CD4-positive, alpha-beta T cell treated with Interleukin-21 for 1 hour (primary cell): ENCODE measurements around the gene VPS26A.

Experiments used
- DNase-seq: peaks from one replicate; pipeline ENCODE4 v3.0.0-alpha.2; 2020

Gene VPS26A

DNA sequence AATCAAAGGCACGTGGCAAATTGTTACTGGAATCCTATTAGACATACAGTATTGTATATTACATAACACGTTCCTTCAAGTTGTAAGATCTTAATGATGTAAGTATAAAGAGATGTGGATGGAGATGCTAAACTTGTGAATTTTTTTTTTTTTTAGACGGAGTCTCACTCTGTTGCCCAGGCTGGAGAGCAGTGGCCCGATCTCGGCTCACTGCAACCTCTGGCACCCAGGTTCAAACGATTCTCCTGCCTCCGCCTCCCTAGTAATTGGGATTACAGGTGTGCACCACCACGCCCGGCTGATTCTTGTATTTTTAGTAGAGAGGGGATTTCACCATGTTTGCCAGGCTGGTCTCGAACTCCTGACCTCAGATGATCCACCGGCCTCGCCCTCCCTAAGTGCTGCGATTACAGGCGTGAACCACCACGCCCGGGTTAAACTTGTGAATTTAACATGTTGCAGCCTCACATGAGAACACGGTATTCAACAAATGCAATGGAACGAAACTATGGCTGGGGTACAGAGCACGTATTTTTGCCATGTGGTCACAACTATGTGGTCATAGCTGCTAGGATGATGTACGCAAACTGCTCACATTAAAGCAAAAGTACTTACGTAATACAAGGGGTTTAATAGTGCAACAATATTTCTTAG, 55.2 kb downstream of the VPS26A start:
- DNase-seq: no peak

DNA sequence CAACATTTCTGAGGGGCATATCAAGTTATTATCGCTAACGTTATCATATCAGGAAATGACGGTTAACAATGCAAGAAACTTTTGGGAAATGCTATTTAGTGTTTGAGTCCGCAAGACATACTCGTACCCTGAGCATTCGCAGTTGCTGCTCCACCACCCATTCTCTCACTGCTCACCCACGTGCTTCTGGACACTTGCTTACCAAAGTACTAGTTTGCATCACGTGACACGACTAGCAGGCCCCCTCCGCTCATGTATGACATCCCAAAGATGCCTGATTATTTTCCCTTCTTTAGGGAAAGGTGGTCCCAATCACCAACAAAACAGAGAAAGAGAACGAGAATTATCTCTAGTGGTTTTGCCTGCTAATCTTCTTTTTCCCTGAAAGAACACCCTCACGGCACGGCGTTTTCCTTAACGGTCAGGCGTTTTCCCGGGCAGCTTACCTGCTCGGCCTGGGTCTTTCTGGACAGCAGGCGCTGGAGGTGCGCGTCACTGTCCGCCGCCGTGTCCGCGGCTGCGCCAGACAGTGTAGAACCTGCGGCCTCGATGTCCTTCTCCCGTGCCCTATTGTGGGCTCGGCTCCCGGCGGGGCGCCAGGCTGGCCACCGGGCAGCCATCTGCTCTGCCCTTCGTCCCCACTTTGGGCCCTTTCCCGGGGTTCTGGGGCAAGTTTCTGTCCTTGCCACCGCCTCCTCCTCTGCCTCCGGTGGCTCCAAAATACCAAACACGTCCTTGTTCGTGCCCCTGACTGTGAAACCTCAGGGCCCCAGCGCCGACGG, 56.0 kb downstream of the VPS26A start, which contains the start of gene SUPV3L1:
Gene SUPV3L1 (plus strand): TSS at position 492 of the 782 bp plus-strand sequence. CDS start 58 bp downstream, at position 550.
- peak; percentile 92 for DNase-seq

- DNase-seq: peak; percentile 14
These were observed 56.7 kb downstream of the VPS26A start for GRCh38 chr10:69180525-69181204.

- no peak for DNase-seq
These were observed 57.5 kb downstream of the VPS26A start for GRCh38 chr10:69181433-69181832.

DNA sequence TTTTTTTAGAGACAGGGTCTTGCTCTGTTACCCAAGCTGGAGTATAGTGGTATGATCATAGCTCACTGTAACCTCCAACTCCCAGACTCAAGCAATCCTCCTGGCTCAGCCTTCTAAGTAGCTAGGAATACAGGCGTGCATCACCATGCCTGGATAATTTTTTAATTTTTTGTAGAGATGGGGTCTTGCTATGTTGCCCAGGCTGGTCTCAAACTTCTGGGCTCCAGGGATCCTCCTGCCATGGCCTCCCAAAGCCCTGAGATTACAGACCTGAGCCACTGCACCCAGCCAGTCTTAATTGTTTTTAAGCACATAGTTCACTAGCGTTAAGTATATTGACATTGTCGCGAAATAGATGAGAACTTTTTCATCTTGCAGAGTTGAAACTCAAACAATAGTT, 58.0 kb downstream of the VPS26A start:
- no peak for DNase-seq

DNA sequence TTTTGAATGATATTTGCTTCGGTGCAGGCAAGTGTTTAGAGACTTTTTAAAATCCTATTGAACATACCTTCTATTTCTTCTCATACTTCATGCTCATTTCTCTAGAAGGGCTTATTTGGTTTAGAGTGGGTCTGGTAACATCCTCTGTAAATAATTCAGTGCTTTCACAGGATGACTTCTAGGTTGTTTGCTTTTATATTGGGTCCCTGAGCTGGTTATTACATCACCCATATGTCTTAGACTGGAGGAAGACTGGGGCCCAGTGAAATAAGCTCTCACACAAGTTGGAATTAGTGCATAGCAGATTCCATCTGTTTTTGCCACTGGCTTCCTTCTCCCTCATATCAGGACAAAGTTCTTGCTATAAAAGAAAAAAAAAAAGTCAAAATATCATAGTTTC, 62.5 kb downstream of the VPS26A start:
- no peak for DNase-seq

- DNase-seq: no peak
These were observed 77.1 kb downstream of the VPS26A start for GRCh38 chr10:69201045-69201444.

DNA sequence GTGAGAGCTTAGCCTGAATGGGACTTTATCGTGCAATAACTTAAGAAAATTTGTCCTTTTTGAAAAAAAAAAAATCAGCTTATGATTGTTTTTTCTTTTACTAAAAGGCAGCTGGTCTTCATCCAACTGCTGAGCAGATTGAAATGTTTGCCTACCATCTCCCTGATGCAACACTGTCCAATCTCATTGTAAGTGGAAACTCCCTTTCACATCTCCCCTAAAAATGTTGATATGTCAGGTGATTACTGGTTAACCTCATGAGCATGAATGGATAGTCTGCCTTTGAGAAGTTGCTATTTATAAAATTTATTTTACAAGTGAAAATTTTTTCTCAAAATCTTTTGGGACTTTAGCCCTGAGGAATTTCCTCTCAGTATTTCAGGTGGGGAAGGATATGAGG, 78.4 kb downstream of the VPS26A start:
- peak; percentile 40 for DNase-seq

GRCh38 chr10:69208761-69209160, 84.8 kb downstream of the VPS26A start:
- no peak for DNase-seq

- no peak for DNase-seq
These were observed 86.0 kb downstream of the VPS26A start for GRCh38 chr10:69209787-69210484.

- no peak for DNase-seq
These were observed 87.1 kb downstream of the VPS26A start for GRCh38 chr10:69211104-69211503.

DNA sequence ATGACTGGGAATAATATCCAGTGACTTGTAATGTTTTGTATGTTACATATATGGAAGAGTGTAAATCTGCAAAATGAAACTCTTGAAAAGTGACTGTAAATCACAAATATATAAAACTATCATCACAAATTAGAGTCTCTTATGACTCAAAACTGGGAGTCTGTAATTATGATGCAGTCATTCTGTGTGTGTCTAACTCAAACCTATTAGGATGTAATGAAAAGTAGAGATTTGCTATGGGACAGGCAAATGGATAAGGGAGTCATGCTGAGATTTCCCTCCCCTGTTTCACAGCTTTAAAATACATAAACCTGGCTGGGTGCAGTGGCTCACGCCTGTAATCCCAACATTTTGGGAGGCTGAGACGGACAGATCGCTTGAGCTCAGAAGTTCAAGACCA, 87.5 kb downstream of the VPS26A start:
- DNase-seq: no peak

GRCh38 chr10:69213591-69214311, 89.8 kb downstream of the VPS26A start:
- no peak for DNase-seq

- no peak for DNase-seq
These were observed 90.7 kb downstream of the VPS26A start for GRCh38 chr10:69214666-69215131.

GRCh38 chr10:69215405-69216171, 91.6 kb downstream of the VPS26A start:
- peak; percentile 41 for DNase-seq

DNA sequence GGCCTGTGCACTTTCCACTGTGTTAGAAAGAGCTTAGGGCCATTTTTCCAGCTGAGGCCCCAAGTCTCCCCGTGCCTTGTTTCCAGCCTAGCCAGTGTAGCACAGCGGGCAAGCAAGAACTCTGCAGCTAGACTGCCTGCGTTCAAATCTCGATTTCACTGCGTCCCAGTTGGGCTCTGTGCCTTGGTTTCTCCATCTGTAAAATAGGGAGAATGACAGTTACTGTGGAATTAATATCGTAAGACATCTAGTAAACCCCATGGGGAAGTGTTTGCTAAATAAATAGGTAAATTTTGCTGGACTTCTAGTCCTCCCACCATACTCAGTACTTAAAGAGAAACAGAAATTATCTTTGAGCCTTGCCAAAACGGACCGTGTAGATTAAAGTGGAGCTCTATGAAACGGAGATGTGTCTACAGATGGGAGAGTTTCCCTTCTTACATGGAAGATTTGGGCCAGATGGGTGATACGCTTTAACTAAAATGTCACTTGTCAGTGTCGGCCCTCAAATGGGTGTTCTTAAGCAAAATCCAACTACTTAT, 92.7 kb downstream of the VPS26A start:
- no peak for DNase-seq

GRCh38 chr10:69217119-69217754, 93.3 kb downstream of the VPS26A start:
- no peak for DNase-seq

GRCh38 chr10:69218831-69219230, 94.9 kb downstream of the VPS26A start:
- DNase-seq: no peak

- DNase-seq: no peak
These were observed 96.1 kb downstream of the VPS26A start, which contains the start of gene HKDC1 for GRCh38 chr10:69220041-69220451. TSS of gene HKDC1 (plus strand) at chr10:69220332. CDS start at chr10:69220436, 104 bp downstream.

DNA sequence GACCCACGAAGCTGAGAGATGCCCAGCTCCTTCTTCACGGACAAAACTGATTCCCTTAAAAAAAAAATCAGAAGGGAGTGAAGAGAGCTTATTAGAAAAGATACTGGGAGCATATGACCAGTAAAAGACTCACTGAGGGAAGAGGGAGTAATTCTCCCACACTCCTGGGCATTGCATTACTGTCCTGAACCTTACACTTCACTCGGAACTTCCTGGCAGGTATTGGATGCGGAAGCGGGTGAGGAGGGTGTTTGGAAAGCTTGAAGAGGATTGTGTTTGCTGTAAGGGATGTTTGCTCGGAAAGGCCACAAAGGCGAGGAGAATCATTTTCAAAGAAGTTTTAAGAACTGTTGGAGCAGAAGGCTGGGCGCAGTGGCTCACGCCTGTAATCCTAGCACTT, 96.5 kb downstream of the VPS26A start:
- DNase-seq: no peak
